ENCODE results near the gene CTNNA3. TPM values are rescaled to one million over a fixed set of nuclear protein-coding genes. Genes with fewer than 3 reads are reported as not detected.

Gene CTNNA3
- total RNA-seq, 4 donors from 2014 or later = 1.5 to 9.8 (median 4.3) TPM

- DNase-seq = no peak
- Histone ChIP-seq H3K27ac (no peak overlapping the region), H3K4me1 (no peaks in the 10 kb centered on the region), H3K36me3 (no peaks in the 10 kb centered on the region), H3K9me3 (no peaks in the 10 kb centered on the region), H3K4me3 (no peak overlapping the region), H3K27me3 (no peaks in the 10 kb centered on the region)
- no peak for TF ChIP-seq POLR2A (IDR thresholded peaks at IDR 0.05)
- TF ChIP-seq, protein P1, sequence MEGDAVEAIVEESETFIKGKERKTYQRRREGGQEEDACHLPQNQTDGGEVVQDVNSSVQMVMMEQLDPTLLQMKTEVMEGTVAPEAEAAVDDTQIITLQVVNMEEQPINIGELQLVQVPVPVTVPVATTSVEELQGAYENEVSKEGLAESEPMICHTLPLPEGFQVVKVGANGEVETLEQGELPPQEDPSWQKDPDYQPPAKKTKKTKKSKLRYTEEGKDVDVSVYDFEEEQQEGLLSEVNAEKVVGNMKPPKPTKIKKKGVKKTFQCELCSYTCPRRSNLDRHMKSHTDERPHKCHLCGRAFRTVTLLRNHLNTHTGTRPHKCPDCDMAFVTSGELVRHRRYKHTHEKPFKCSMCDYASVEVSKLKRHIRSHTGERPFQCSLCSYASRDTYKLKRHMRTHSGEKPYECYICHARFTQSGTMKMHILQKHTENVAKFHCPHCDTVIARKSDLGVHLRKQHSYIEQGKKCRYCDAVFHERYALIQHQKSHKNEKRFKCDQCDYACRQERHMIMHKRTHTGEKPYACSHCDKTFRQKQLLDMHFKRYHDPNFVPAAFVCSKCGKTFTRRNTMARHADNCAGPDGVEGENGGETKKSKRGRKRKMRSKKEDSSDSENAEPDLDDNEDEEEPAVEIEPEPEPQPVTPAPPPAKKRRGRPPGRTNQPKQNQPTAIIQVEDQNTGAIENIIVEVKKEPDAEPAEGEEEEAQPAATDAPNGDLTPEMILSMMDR (IDR thresholded peaks at IDR 0.05) = no peak
- intact Hi-C loops (cut with DNase I; ENCODE audit: low total_unique reads) = no loop called here
Observed at GRCh38 chr10:66587680-66588050, 1108.3 kb downstream of the CTNNA3 start.

GRCh38 chr10:66586897-66587679 is 1108.9 kb downstream of the CTNNA3 start:
- Histone ChIP-seq H3K27me3 (no peaks in the 10 kb centered on the region), H3K4me3 (no peak overlapping the region), H3K4me1 (no peaks in the 10 kb centered on the region), H3K9me3 (no peaks in the 10 kb centered on the region), H3K27ac (no peak overlapping the region), H3K36me3 (no peaks in the 10 kb centered on the region)
- DNase-seq = no peak
- TF ChIP-seq, protein P1 (IDR thresholded peaks at IDR 0.05) = no peak
- TF ChIP-seq POLR2A (IDR thresholded peaks at IDR 0.05) = no peak
- intact Hi-C loops (cut with DNase I; ENCODE audit: low total_unique reads) = no loop called here

DNA sequence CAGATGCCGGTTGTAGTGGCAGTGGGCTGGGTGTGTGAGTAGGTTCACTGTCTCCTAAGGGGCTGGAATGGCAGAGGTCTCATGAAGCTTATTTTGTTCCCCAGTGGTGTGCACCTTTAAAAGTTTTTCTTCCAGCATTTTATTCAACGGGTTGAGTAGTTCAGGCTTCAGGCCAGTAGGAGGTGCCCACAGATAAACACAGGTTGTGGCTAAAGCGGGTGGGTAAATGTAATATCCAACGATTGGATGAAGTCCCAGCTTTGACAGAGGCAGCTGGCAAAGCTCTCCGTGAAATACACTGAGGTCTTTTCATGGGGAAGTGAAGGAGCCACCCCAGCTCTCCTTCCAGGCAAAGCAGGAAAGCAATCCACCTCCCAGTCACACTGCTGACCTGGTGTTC is 1109.9 kb downstream of the CTNNA3 start:
- TF ChIP-seq, protein P1 (IDR thresholded peaks at IDR 0.05) = no peak
- TF ChIP-seq POLR2A (IDR thresholded peaks at IDR 0.05) = no peak
- Histone ChIP-seq H3K4me1 (no peaks in the 10 kb centered on the region), H3K27ac (no peak overlapping the region), H3K27me3 (no peaks in the 10 kb centered on the region), H3K4me3 (no peak overlapping the region), H3K36me3 (no peaks in the 10 kb centered on the region), H3K9me3 (no peaks in the 10 kb centered on the region)
- intact Hi-C loops (cut with DNase I; ENCODE audit: low total_unique reads) = no loop called here
- DNase-seq = no peak

DNA sequence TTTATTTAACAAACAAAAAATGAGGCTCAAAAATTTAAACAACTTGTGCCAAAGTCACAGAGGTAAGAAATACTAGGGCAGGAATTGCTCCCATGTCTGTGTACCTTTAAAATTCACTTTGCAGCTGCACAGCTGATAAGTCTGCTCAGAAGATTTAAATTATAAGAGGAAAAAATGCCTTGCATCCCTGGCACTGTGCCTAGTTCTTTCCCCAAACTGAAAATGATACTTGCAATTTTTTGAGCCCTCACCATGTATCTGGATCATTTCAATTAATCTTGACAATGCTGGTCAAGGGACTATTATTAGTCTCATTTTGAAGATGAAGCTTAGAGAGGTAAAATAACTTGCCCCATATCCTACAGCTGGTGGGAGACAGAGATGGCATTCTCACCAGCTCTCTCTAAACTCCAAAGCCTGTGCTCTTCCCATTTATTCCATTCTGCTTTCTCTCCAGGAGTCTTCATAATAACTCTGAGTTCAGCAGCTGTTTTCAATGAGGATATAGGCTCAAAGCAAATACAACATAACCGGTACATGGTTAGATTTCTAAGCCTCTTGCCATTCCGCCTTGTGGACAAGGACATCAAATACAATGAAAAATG is 1120.6 kb downstream of the CTNNA3 start:
- H3K27me3 ChIP-seq = no peaks in the 10 kb centered on the region
- TF ChIP-seq, protein P1 (IDR thresholded peaks at IDR 0.05) = no peak
- TF ChIP-seq POLR2A (IDR thresholded peaks at IDR 0.05) = no peak
- H3K36me3 ChIP-seq = no peaks in the 10 kb centered on the region
- no peak for DNase-seq
- H3K27ac ChIP-seq = no peak overlapping the region
- H3K4me1 ChIP-seq = no peaks in the 10 kb centered on the region
- H3K4me3 ChIP-seq = no peak overlapping the region
- intact Hi-C loops (cut with DNase I; ENCODE audit: low total_unique reads) = no loop called here
- H3K9me3 ChIP-seq = no peaks in the 10 kb centered on the region

DNA sequence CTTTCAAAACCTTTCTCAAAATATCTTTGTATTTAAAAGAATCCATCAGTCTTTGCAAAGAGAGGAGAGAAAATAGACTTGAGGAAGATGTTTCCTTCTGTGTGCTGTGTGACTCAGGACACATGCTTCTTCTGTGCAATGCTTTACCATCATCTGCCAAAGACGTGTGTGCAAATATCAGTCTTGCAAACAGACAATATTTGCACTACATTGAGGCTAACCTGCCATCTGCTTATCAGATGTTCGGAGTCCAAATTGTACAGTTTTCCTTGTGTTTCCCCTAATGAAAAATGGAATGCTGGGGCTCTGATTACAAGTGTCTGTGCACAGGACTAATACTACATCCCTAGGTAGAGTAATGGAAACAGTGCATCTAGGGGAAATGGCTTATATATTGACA is 1123.3 kb downstream of the CTNNA3 start:
- intact Hi-C loops (cut with DNase I; ENCODE audit: low total_unique reads) = no loop called here
- Histone ChIP-seq H3K4me1 (no peaks in the 10 kb centered on the region), H3K9me3 (no peaks in the 10 kb centered on the region), H3K36me3 (no peaks in the 10 kb centered on the region), H3K27ac (no peak overlapping the region), H3K27me3 (no peaks in the 10 kb centered on the region), H3K4me3 (no peak overlapping the region)
- TF ChIP-seq, protein P1 (IDR thresholded peaks at IDR 0.05) = no peak
- no peak for TF ChIP-seq POLR2A (IDR thresholded peaks at IDR 0.05)
- no peak for DNase-seq

Data from uterus (tissue), 4 donors.